DND-41 (cell line): ENCODE data around the gene MED13.

Source experiments
- ATAC-seq: fragments of 200-7000 bp; cut with Tn5 transposase; 3 replicates; pipeline ENCODE4 v1.9.1; 2021; ENCODE audit warnings: low read depth; ENCODE audit not compliant: insufficient read depth
- DNase-seq: peaks from one replicate; pipeline ENCODE4 v3.0.0-alpha.2; 2020
- H2AFZ ChIP-seq: 2 replicates; pipeline ENCODE4 v1.6.0; 2012; ENCODE audit warnings: low read depth, low read length
- H3K27ac ChIP-seq: 2 replicates; pipeline ENCODE4 v1.5.1; 2012; ENCODE audit warnings: low read length, inconsistent platforms
- H3K27me3 ChIP-seq: fragments of 200-600 bp; sonication (generic); 2 replicates; pipeline ENCODE4 v1.6.0; 2012; ENCODE audit warnings: low read length, mild to moderate bottlenecking, inconsistent platforms; ENCODE audit not compliant: insufficient read depth, poor library complexity
- H3K36me3 ChIP-seq: 2 replicates; pipeline ENCODE4 v1.5.1; 2012; ENCODE audit warnings: low read length, inconsistent platforms; ENCODE audit not compliant: insufficient read depth
- H3K4me1 ChIP-seq: 2 replicates; pipeline ENCODE4 v1.5.1; 2012; ENCODE audit warnings: mild to moderate bottlenecking, low read length; ENCODE audit not compliant: insufficient read depth
- H3K4me2 ChIP-seq: 2 replicates; pipeline ENCODE4 v1.6.0; 2012; ENCODE audit warnings: mild to moderate bottlenecking, moderate library complexity, low read length, inconsistent platforms; ENCODE audit not compliant: insufficient read depth
- H3K4me3 ChIP-seq, 2 experiments: fragments of 200-600 bp in 1 of 2; shearing (Covaris generic) in 1 of 2; 2 replicates each; pipeline ENCODE4 v1.5.1; 2012 to 2016; ENCODE audit warnings: inconsistent platforms in 2 of 2, low read length in 2 of 2, mild to moderate bottlenecking in 2 of 2, low read depth in 1 of 2, moderate library complexity in 1 of 2
- H3K79me2 ChIP-seq: 2 replicates; pipeline ENCODE4 v1.6.0; 2012; ENCODE audit warnings: low read length, inconsistent platforms; ENCODE audit not compliant: insufficient read depth
- H3K9ac ChIP-seq: 2 replicates; pipeline ENCODE4 v1.6.0; 2012; ENCODE audit warnings: low read depth, mild to moderate bottlenecking, inconsistent platforms, low read length, moderate library complexity
- H3K9me3 ChIP-seq: 2 replicates; pipeline ENCODE4 v1.5.1; 2012; ENCODE audit warnings: low read length, moderate library complexity, mild to moderate bottlenecking, inconsistent platforms; ENCODE audit not compliant: insufficient read depth, severe bottlenecking
- H4K20me1 ChIP-seq: 2 replicates; pipeline ENCODE4 v1.6.0; 2012; ENCODE audit warnings: low read length; ENCODE audit not compliant: insufficient read depth
- CTCF ChIP-seq: IDR thresholded peaks from 2 replicates; pipeline ENCODE4 v1.5.1; 2012; ENCODE audit warnings: borderline replicate concordance, low read length, moderate library complexity, mild to moderate bottlenecking; ENCODE audit not compliant: poor library complexity, severe bottlenecking; ENCODE audit errors: extremely low read depth
- EZH2 ChIP-seq: IDR thresholded peaks from 3 replicates; pipeline ENCODE4 v1.6.1; 2012; ENCODE audit warnings: borderline replicate concordance, low read depth, mild to moderate bottlenecking, moderate library complexity, low read length, inconsistent platforms; ENCODE audit not compliant: severe bottlenecking

Gene MED13

GRCh38 chr17:62094175-62094574 is 29.1 kb upstream of the MED13 start:
- H3K9me3 ChIP-seq = no peaks in the 10 kb centered on the region
- no peaks in the 10 kb centered on the region for H4K20me1 ChIP-seq
- no peaks in the 10 kb centered on the region for H3K4me1 ChIP-seq
- TF ChIP-seq EZH2 (no peak), CTCF (no peak)
- no peaks in the 10 kb centered on the region for H3K36me3 ChIP-seq
- H2AFZ ChIP-seq = no peak overlapping the region
- H3K79me2 ChIP-seq = no peaks in the 10 kb centered on the region
- H3K4me2 ChIP-seq = no peak overlapping the region
- no peaks in the 10 kb centered on the region for H3K27me3 ChIP-seq
- H3K9ac ChIP-seq = no peak overlapping the region
- DNase-seq (no peak), ATAC-seq (no peak)
- H3K27ac ChIP-seq = no peak overlapping the region
- H3K4me3 ChIP-seq = no peak overlapping the region

GRCh38 chr17:62093188-62094155 is 28.4 kb upstream of the MED13 start:
- no peaks in the 10 kb centered on the region for H4K20me1 ChIP-seq
- H2AFZ ChIP-seq = no peak overlapping the region
- no peak for DNase-seq
- no peaks in the 10 kb centered on the region for H3K36me3 ChIP-seq
- H3K27me3 ChIP-seq = no peaks in the 10 kb centered on the region
- H3K9ac ChIP-seq = no peak overlapping the region
- no peak overlapping the region for H3K4me3 ChIP-seq
- no peak overlapping the region for H3K4me2 ChIP-seq
- no peak overlapping the region for H3K27ac ChIP-seq
- TF ChIP-seq EZH2 (no peak), CTCF (no peak)
- H3K4me1 ChIP-seq = no peaks in the 10 kb centered on the region
- no peaks in the 10 kb centered on the region for H3K9me3 ChIP-seq
- no peak for ATAC-seq
- H3K79me2 ChIP-seq = no peaks in the 10 kb centered on the region

GRCh38 chr17:62092784-62093183 is 27.7 kb upstream of the MED13 start:
- no peak for TF ChIP-seq CTCF
- TF ChIP-seq EZH2 = no peak
- Histone ChIP-seq H3K27ac (no peak overlapping the region), H3K9ac (no peak overlapping the region), H3K4me1 (no peaks in the 10 kb centered on the region), H4K20me1 (no peaks in the 10 kb centered on the region), H3K9me3 (no peaks in the 10 kb centered on the region), H3K79me2 (no peaks in the 10 kb centered on the region), H3K27me3 (no peaks in the 10 kb centered on the region), H3K36me3 (no peaks in the 10 kb centered on the region), H2AFZ (no peak overlapping the region), H3K4me2 (no peak overlapping the region), H3K4me3 (no peak overlapping the region)
- no peak for DNase-seq
- ATAC-seq = no peak
